LNCAP (cell line): ENCODE data around the gene UBASH3B.

Experiments
- TF ChIP-seq, protein P1 (sequence below): fragments of 450-650 bp; IDR thresholded peaks from 2 replicates; pipeline ENCODE4 v1.5.1; 2017; ENCODE audit warnings: mild to moderate bottlenecking

Gene UBASH3B

DNA sequence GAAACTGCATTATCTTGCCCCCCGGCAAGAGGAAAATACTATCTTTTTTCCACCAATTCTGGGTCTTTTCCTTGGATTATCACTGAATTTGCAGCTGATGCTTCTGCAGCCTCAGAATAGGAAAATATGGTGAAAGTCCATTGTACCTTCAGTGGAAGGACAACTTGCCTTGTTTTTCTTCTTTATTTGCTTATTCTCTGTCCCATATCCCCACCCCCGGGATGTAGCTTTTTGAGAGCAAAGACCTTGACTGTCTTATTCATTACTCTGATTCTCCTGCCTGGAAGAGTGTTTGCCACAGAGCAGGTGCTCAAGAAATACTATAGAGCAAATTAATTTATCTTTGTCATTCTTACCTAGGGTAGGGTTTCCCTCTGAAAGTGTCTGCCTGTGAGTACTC lies 29.5 kb downstream of the UBASH3B start:
- TF ChIP-seq, protein P1, sequence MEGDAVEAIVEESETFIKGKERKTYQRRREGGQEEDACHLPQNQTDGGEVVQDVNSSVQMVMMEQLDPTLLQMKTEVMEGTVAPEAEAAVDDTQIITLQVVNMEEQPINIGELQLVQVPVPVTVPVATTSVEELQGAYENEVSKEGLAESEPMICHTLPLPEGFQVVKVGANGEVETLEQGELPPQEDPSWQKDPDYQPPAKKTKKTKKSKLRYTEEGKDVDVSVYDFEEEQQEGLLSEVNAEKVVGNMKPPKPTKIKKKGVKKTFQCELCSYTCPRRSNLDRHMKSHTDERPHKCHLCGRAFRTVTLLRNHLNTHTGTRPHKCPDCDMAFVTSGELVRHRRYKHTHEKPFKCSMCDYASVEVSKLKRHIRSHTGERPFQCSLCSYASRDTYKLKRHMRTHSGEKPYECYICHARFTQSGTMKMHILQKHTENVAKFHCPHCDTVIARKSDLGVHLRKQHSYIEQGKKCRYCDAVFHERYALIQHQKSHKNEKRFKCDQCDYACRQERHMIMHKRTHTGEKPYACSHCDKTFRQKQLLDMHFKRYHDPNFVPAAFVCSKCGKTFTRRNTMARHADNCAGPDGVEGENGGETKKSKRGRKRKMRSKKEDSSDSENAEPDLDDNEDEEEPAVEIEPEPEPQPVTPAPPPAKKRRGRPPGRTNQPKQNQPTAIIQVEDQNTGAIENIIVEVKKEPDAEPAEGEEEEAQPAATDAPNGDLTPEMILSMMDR = no peak

DNA sequence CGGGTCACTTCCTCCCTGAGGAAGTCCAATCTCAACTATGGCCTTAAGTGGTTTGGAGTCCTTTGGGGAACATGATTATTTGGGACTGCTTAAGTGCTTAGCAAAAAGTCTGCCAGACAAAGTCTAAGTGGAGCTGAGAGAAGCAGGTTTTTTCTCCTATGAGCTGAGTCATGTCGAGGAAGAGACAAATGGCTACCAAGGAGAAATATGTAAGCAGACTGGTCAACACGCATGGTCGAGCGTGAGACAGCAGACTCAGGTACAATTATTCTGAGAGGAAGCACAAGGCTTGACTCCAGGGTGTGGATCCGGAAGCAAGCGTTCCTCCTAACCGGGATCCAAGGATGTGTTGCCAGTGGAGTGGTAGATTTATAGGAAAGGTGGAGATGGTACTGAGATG lies 30.6 kb downstream of the UBASH3B start:
- TF ChIP-seq, protein P1 = no peak

DNA sequence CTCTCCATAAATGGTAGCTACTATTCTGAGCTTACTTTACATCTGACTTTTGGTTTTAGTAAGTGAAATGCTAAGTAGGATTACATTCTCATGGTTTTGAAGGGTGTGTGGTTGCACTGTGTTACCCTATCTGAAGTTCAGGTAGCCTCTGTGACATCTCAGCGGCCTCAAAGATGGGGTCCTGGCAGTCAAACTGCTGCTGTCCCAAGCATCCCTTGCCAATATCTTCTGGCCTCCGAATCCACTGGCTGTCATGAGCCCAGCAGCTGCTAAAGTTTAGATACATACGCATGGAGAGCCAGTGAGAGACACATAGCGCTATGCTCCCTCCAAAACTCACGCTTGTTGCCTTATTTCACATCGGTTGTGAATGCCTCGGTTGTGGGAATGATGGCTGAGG lies 34.9 kb downstream of the UBASH3B start:
- TF ChIP-seq, protein P1 = no peak

DNA sequence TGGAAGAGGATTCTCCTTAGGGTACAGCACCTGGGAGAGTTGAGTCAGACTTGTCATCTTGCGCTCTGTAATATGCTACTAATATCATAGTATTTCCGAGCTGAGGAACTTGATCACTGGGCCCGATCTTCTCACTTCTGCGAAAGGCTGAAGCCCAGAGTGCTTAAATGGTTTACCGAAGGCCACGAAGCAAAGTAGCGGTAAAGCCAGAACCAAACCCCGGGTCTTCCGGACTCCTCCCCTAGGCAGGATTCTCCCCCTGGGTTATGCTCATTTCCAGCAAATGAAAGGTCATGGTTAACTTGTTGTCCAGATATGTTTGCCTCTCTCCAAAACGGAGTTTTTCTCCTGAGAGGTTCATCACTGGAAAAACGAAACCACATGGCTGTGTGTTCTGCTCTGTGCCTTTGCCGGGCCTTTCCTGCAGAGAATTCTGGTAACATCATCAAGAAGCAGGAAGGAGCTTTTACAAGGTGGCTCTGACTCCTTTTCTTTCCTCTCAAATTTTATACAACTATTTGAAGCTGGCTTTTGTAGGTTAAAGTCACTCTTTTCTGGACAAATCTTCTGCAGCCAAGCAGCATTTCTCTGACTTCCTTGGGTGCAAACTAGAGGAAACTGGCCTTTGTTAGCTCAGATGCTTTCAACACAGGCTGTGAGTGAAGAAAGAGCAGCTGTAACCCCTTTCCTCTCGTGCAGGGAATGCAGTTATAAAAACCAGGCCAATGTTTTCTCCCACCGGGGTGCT lies 35.5 kb downstream of the UBASH3B start:
- TF ChIP-seq, protein P1 = no peak

DNA sequence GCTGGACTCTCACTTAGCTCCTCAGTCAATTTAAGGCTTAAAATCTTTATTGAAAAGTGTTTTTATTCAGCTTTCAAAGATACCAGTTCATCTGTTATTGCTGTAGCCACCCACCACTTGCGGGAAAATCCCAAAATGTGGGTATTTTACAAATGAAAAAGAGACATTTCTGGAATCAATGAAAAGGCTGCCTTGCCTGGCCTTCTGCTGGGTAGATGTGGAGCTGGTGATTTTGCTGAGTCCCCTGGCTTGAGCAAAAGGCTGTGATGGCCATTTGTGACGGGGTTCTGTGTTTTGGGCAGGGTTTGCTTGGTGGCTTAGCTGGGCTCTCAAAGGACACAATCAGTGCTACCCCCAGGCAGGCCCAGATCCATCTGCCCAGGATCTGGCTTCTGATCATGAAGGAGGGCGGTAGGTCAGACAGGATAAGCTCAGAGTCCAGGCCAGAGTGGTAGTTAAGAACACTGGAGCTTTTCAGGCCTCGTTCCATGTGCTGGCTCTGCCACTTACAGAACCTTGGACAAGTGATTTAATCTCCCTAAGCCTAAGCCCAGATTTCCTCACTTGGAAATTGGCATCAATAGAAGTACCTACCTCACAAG lies 36.1 kb downstream of the UBASH3B start:
- TF ChIP-seq, protein P1 = no peak

DNA sequence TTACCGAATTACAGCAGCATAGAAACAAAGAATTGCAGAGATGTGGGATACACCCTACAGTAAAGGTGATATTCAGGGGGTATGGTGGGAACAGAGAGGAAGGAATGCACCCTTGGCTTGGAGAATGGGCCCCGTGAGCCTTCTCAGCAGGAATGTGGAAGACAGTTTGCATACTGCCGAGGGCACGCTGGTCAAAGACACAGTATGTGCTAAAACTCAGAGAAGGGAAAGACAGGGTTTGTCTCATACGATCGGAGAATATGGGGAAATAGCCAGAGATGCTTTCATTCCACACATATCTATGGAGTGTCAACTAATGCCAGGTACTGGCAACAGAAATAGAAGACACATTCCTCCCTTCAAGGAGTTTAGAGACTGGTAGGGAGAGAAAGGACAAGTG lies 36.9 kb downstream of the UBASH3B start:
- TF ChIP-seq, protein P1 = no peak

DNA sequence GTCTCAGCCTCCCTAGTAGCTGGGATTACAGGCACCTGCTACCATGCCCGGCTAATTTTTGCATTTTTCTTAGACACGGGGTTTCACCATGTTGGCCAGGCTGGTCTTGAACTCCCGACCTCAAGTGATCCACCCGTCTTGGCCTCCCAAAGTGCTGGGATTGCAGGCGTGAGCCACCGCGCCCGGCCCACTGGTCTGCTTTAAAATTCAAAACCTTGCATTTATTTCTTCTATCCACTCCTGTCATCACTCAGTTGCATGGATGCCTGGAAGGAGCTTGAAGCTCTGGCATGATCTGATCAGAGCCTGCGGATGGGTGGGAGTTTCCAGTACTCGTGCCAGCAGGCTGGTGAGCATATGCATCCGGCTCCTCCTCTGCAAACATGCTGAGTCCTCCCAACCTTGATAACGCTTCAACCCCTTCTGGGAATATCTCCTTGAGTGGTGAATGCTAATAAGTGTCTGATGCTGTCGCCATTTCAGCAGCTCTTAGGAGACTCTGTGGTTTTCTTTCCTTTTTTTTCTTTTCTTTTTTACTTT lies 39.6 kb downstream of the UBASH3B start:
- TF ChIP-seq, protein P1 = no peak
